Breast epithelium (tissue), 4 donors: ENCODE measurements around the gene FAM169A. TPM values are rescaled to one million over a fixed set of nuclear protein-coding genes. Genes with fewer than 3 reads are reported as not detected.

Experiments used
- DNase-seq, 2 donors: peaks; one replicate each; pipeline ENCODE4 v3.0.0-alpha.2; 2019; ENCODE audit warnings: low spot score in 2 of 2
- H3K27ac ChIP-seq, 2 donors: fragments of 200-600 bp; sonication (generic) in 1 of 2; one replicate each; pipeline ENCODE4 v1.5.1; 2016 to 2019; ENCODE audit warnings: mild to moderate bottlenecking in 1 of 2
- H3K27me3 ChIP-seq, 2 donors: fragments of 200-600 bp; sonication (generic) in 1 of 2; one replicate each; pipeline versions ENCODE4 v1.5.1 to v1.6.0; 2017 to 2019; ENCODE audit warnings: control low read depth in 1 of 2, mild to moderate bottlenecking in 1 of 2
- H3K36me3 ChIP-seq: fragments of 200-600 bp; one replicate; pipeline ENCODE4 v1.5.1; 2019
- H3K4me1 ChIP-seq, 2 donors: fragments of 200-600 bp; sonication (generic); one replicate each; pipeline ENCODE4 v1.5.1; 2016 to 2019; ENCODE audit warnings: control low read depth in 1 of 2
- H3K4me3 ChIP-seq, 3 donors: fragments of 200-600 bp; sonication (generic); 1 replicate in 2 of 3; 2 replicates in 1 of 3; pipeline ENCODE4 v1.5.1; 2016 to 2019; ENCODE audit warnings: mild to moderate bottlenecking in 3 of 3, moderate library complexity in 2 of 3
- H3K9me3 ChIP-seq, 2 donors: fragments of 200-600 bp; sonication (generic) in 1 of 2; one replicate each; pipeline ENCODE4 v1.5.1; 2016 to 2019; ENCODE audit warnings: control low read depth in 1 of 2
- POLR2A ChIP-seq: fragments of 450-650 bp; IDR thresholded peaks from one replicate; pipeline ENCODE4 v1.6.1; 2016; ENCODE audit warnings: antibody characterized with exemption, mild to moderate bottlenecking, moderate library complexity
- POLR2AphosphoS5 ChIP-seq, 3 donors: sonication (generic); formaldehyde crosslinking; IDR thresholded peaks; one replicate each; pipeline ENCODE4 v1.6.1; 2017; ENCODE audit warnings: antibody characterized with exemption in 3 of 3
- intact Hi-C: fragments of 100-400 bp; cut with DNase I; formaldehyde crosslinking; loops from one replicate; pipeline ENCODE4 v1.15.1; 2023; ENCODE audit warnings: low total_unique reads
- total RNA-seq, 3 donors: library from RNA; depleted of rRNA; stranded (reverse); fragments of >200 nt; gene quantifications; one replicate each; pipeline ENCODE4 v1.1.0, GENCODE V29; 2016
- TF ChIP-seq, protein P1 (sequence below), 3 donors: fragments of 450-650 bp; IDR thresholded peaks; one replicate each; pipeline ENCODE4 v1.5.1; 2016 to 2017; ENCODE audit warnings: antibody characterized with exemption in 3 of 3, mild to moderate bottlenecking in 3 of 3, moderate library complexity in 3 of 3

FAM169A gene
- total RNA-seq, 3 donors from 2014 or later = 0.64 to 6.3 (median 1.6) TPM

DNA sequence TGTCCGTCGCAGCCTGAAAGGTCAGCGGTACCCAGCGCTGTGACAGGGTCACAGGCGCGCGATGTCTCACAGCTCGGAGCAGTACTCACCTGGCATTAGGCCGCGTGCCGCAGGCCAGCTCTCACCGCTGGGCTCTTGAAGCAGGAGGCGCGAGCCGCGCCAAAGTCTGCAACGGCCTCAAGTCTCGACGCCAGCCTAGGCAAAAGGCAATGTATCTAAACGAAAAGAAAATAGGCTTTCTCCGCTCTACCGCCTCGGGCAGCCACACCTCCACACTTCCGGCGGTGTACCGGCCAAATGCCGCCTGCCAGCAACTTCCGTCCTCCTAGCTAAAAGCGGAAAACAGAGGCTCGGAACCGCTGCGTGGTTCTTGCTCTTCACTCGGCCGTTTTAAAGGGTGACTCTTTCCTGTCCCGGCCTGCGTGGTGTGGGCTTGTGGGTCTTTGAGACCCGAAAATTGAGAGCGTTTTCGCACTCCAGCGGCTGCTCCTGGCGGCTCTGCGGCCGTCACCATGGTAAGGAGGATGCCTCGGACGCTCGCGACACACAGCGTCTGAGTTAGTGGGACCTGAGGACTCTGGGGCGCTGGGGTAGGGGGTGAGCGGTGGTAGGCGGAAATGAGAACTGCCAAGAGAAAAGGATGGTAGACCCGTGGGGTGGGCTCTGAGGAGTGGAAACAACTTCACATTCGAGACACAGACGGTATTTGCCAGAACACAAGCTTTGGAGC lies 99.2 kb downstream of the FAM169A start, which contains the start of the genes GFM2 and NSA2:
TSS of gene GFM2 (minus strand) at position 269 of the 730 bp plus-strand sequence. CDS start 3,375 bp downstream, outside the sequence.
TSS of gene NSA2 (plus strand) at position 401 of the 730 bp plus-strand sequence. CDS start at position 513, 112 bp downstream.
- H3K9me3 ChIP-seq = no peaks in the 10 kb centered on the region
- H3K27me3 ChIP-seq = no peaks in the 10 kb centered on the region
- H3K4me1 ChIP-seq = peaks cover 0 to 16% of the 10 kb centered on the region in 2 donors
- TF ChIP-seq POLR2AphosphoS5 (IDR thresholded peaks at IDR 0.05) (peak; percentile 68 to 91 (median 87)), POLR2A (no peak)
- TF ChIP-seq, protein P1, sequence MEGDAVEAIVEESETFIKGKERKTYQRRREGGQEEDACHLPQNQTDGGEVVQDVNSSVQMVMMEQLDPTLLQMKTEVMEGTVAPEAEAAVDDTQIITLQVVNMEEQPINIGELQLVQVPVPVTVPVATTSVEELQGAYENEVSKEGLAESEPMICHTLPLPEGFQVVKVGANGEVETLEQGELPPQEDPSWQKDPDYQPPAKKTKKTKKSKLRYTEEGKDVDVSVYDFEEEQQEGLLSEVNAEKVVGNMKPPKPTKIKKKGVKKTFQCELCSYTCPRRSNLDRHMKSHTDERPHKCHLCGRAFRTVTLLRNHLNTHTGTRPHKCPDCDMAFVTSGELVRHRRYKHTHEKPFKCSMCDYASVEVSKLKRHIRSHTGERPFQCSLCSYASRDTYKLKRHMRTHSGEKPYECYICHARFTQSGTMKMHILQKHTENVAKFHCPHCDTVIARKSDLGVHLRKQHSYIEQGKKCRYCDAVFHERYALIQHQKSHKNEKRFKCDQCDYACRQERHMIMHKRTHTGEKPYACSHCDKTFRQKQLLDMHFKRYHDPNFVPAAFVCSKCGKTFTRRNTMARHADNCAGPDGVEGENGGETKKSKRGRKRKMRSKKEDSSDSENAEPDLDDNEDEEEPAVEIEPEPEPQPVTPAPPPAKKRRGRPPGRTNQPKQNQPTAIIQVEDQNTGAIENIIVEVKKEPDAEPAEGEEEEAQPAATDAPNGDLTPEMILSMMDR (IDR thresholded peaks at IDR 0.05) = no peak
- H3K36me3 ChIP-seq = no peaks in the 10 kb centered on the region
- DNase-seq = peak; percentile 83 to 87
- peak within 1 kb of the TSS; percentile 62 to 96 (median 82) for H3K4me3 ChIP-seq
- peak within 1 kb of the TSS; percentile 79 to 84 for H3K27ac ChIP-seq
- intact Hi-C loops = no loop called here

DNA sequence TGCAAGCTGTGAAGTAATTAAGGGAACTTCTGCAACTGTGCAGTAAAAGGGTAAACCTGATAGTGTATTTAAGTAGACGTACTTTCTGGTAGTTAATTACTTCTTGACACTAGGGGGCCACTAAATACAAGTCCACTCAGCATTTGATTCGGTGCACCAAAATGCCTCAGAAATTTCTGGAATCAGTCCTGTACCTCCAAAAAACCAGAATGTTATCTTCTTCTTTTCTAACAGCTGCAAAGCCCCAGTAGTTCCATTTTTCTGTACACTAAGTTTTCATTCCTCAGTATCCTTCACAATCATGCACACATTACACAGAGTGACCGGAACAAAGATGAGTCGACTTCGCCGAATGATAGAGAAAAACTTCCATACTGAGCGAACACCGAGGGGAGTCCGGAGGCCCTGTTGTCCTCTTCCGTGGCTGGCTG lies 99.8 kb downstream of the FAM169A start:
- DNase-seq = no peak
- intact Hi-C loops = no loop called here
- no peaks in the 10 kb centered on the region for H3K9me3 ChIP-seq

DNA sequence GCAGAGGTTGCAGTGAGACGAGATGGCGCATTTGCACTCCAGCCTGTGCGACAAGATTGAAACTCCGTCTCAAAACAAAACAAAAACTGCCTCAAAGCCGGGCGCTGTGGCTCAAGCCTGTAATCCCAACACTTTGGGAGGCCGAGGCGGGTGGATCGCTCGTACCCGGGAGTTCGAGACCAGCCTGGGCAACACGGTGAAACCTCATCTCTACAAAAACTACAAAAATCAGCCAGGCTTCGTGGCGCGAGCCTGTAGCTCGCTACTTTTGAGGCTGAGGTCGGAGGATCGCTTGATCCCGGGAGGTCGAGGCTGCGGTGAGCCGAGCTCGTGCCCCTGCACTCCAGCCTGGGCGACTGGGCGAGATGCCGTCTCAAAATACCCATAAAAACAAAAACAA lies 100.3 kb downstream of the FAM169A start:
- intact Hi-C loops = no loop called here

More for the DNA sequence above, 99.8 kb downstream of the FAM169A start:
- TF ChIP-seq POLR2A = no peak
- TF ChIP-seq POLR2AphosphoS5 (IDR thresholded peaks at IDR 0.05) = no peak
- TF ChIP-seq, protein P1 (IDR thresholded peaks at IDR 0.05) = no peak
- H3K27ac ChIP-seq = peak overlapping the region; percentile 79 to 84
- H3K4me1 ChIP-seq = peaks cover 0 to 16% of the 10 kb centered on the region in 2 donors
- no peaks in the 10 kb centered on the region for H3K36me3 ChIP-seq
- peak overlapping the region; percentile 62 to 96 (median 82) for H3K4me3 ChIP-seq
- no peaks in the 10 kb centered on the region for H3K27me3 ChIP-seq

DNA sequence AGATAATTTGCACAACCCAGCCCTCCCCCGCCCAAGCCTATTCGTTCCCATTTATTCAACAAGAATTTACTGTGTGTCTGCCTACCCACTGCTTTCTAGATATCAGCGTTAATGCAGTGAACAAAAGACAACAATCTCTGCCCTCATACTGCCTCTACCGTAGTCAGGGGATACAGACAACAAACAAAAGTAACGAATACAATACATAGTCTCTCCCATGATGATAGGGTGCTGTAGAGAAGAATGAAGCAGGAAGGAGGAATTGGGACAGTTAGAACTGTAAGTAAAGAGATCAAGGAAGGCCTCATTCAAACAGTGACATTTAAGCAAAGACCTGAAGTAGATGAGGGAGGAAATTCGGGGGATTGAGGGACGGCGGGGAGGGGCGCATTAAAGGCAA lies 101.0 kb downstream of the FAM169A start:
- Histone ChIP-seq H3K4me3 (peak overlapping the region in 2 of 3 donors; percentile 82 to 96), H3K27me3 (no peaks in the 10 kb centered on the region), H3K4me1 (peaks cover 0 to 16% of the 10 kb centered on the region in 2 donors), H3K36me3 (no peaks in the 10 kb centered on the region), H3K27ac (no peak overlapping the region), H3K9me3 (no peaks in the 10 kb centered on the region)
- TF ChIP-seq, protein P1 (IDR thresholded peaks at IDR 0.05) = no peak
- TF ChIP-seq POLR2AphosphoS5 (IDR thresholded peaks at IDR 0.05) (no peak), POLR2A (no peak)
- DNase-seq = no peak
- intact Hi-C loops = no loop called here

More for the DNA sequence above, 100.3 kb downstream of the FAM169A start:
- H3K4me3 ChIP-seq = peak overlapping the region; percentile 62 to 96 (median 82)
- H3K27me3 ChIP-seq = no peaks in the 10 kb centered on the region
- H3K36me3 ChIP-seq = no peaks in the 10 kb centered on the region
- TF ChIP-seq POLR2A = no peak
- TF ChIP-seq POLR2AphosphoS5 (IDR thresholded peaks at IDR 0.05) = no peak
- TF ChIP-seq, protein P1 (IDR thresholded peaks at IDR 0.05) = no peak
- DNase-seq = no peak
- H3K27ac ChIP-seq = no peak overlapping the region
- no peaks in the 10 kb centered on the region for H3K9me3 ChIP-seq
- H3K4me1 ChIP-seq = peaks cover 0 to 16% of the 10 kb centered on the region in 2 donors

DNA sequence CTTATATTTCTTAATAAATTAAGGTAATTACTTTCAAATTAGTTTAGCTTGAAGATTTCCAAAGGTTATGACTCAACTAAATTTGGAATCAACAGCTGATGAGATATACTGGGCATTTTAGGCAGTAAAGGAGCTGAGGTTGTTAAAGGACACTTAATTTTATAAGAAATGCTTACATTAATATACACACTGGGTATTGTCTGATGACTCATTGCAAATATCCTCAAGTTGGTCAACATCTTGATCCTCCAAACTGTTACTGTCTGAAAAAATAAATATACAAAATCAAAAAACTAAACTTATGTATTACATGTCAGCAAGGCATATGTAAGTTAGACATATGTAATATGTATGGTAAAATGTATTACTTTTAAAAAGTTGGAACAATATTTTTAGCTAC lies 102.7 kb downstream of the FAM169A start:
- no peak for TF ChIP-seq POLR2AphosphoS5 (IDR thresholded peaks at IDR 0.05)
- no peak for TF ChIP-seq POLR2A
- TF ChIP-seq, protein P1 (IDR thresholded peaks at IDR 0.05) = no peak
- intact Hi-C loops = no loop called here
- Histone ChIP-seq H3K9me3 (no peaks in the 10 kb centered on the region), H3K27ac (no peak overlapping the region), H3K4me1 (peaks cover 0 to 16% of the 10 kb centered on the region in 2 donors), H3K36me3 (no peaks in the 10 kb centered on the region), H3K27me3 (no peaks in the 10 kb centered on the region), H3K4me3 (no peak overlapping the region)
- DNase-seq = no peak
